C1 segment of cervical spinal cord (tissue), 14 donors: Measurements from ENCODE around the gene KRTCAP2.
"Not testable (repeated sequence)": the region's sequence is repeated elsewhere in the genome, so short reads cannot be mapped to it uniquely, and the experiment has no call there.

Source experiments
- DNase-seq, 14 donors: peaks; one replicate each; lab custom pipeline; 2025; lab: John Stamatoyannopoulos, UW

KRTCAP2 gene

DNA sequence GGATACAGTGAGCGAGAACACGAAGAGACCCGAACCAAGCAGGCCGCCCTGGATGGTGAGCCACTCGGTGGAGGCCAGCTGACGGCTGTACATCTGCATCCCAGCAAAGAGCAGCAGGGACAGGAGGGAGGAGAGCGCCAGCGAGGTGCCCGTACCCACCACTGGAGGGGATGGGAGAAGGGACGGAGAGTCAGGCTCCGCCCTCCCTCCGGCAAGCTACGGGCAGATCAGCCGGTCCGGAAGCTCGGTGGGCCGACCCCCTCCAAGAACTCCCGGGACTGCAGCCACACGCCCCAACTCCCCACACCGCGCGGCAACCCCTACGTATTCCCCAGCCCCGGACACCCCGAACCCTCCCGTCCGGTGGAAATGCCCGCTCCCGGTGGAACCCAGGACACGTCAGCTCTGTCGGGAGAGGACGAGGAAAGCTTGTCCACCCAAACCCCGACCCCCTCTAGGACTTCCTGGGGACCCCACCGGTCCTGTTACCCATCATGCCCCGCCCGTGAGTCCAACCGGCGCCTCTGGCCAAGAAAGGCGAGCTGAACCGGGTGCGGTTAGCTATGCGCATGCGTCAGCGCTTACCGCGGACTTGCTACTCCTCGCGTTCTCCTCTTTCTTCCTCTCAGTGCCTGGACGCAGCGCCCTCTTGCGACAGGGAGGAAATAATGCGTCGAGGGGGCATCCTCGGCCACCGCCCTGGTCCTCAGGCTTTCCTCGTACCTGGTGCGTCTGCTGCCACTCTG is at the start of gene KRTCAP2:
TSS of gene KRTCAP2 (minus strand) at position 573 of the 746 bp plus-strand sequence. CDS start at position 493, 80 bp downstream.
- DNase-seq, result peak in 13 of 14 donors; percentile 58 to 93 (median 88)

DNA sequence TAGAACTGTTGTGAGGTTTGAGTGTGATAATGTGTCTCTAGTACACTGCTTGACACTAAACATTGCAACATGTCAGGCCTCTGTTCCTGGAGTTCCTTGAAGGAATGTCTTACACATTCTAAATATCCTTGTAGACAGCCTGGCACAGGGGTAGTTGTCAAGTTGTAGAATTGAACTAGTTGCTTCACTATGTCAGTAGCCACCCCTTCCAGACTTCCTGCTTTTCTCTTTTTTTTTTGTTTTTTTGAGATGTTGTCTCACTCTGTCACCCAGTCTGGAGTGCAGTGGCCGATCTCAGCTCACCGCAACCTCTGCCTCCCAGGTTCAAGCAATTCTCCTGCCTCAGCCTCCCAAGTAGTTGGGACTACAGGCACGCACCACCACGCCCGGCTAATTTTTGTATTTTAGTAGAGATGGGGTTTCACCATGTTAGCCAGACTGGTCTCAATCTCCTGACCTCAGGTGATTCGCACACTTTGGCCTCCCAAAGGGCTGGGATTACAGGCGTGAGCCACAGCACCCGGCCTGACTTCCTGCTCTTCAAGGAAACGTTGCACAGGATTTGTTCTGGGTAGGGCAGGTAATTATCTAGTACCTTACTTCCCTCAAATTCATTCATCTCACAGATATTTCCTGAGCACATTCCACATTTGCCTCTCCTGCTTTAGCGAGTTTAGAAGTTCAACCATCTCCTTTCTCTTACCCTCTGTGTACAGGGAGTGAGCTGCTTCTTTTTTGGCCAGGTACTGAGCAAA is 47.3 kb upstream of the KRTCAP2 start:
- not testable (repeated sequence) for DNase-seq

DNA sequence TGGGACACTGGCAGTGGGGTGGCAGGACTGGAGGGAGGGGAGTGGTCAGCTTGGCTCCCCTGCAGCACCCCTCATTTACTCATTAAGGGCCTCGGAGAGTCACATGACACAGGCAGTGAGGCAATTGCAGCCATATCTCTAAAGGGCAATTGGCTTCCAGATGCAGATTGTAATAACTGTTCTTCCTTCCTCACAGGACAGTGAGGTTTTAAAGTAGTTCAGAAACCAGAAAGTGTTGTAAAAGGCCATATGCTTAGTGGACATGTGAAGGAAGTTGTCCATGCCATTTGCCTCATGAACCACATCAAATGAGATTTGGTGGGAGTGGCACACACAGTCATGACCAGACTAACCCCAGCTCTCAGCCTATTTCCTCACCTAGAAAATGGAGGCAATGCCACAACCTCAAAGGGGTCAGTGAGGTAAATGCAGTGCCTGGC is 46.5 kb upstream of the KRTCAP2 start:
- DNase-seq, result peak in 10 of 14 donors; percentile 3 to 61 (median 36)

DNA sequence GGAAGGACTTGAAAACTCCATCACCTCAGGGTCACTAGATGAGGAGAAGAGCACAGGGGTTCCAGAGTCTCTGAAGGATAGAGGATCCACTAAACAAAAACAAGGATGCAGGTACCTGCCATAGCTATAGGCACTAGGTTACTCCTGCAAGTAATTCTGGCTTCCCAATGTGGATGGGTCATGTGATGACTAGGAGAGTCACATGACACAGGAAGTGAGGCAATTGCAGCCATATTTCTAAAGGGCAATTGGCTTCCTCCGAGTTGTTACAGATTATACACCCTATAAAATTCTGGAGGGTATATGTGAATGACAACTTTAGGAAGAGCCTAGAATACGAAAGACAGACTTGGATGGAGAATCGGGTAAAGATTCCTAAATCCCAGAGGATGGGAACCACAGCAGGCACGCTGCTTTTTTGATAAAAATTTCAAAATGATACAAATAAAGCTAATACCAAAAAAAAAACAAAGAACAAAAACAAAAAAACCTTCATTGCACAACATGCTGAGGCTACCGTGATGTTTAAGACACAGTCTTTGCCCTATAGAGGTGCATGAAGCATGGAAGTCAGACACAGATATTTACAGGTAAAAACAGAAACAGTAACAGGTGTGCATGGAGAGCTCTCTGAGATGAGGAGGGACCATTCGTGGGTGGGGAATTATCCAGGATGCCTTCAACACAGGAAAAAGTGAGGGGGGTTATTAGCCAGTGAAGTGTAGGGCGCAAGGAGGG is 45.9 kb upstream of the KRTCAP2 start:
- peak in 8 of 14 donors; percentile 34 to 84 (median 46) for DNase-seq

DNA sequence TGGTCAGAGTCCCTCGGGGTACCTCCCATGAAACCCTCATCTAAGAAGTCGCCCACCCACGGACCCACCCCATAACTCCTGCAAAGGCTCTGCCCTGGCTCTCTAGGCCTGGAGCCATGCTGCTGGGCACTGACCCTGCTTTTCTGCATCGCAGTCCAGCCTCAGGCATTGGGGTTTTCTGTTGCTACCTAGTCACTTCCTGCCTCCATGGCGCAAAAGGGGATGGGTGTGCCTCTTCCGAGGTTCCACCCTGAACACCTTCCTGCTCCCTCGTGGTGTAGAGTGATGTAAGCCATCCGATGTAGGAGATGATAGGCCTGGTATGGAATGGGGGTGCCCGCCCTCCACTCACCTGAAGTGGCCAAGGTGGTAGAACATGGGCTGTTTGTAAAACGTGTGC is 41.6 kb upstream of the KRTCAP2 start:
- DNase-seq, result not testable (repeated sequence)

DNA sequence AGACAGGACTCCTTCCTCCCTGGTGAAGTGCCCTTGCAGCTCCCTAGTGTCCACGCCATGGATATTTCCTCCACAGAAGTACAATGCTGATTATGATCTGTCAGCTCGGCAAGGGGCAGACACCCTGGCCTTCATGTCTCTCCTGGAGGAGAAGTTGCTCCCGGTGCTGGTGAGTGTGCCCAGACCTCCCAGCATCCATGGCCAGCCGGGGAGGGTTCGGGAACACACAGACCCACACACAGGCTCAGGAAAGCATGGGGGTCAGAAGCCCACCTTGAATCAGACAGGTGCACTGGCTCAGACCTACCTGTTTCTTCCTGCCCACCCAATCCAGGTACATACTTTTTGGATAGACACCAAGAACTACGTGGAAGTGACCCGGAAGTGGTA is 38.9 kb upstream of the KRTCAP2 start:
- not testable (repeated sequence) for DNase-seq

DNA sequence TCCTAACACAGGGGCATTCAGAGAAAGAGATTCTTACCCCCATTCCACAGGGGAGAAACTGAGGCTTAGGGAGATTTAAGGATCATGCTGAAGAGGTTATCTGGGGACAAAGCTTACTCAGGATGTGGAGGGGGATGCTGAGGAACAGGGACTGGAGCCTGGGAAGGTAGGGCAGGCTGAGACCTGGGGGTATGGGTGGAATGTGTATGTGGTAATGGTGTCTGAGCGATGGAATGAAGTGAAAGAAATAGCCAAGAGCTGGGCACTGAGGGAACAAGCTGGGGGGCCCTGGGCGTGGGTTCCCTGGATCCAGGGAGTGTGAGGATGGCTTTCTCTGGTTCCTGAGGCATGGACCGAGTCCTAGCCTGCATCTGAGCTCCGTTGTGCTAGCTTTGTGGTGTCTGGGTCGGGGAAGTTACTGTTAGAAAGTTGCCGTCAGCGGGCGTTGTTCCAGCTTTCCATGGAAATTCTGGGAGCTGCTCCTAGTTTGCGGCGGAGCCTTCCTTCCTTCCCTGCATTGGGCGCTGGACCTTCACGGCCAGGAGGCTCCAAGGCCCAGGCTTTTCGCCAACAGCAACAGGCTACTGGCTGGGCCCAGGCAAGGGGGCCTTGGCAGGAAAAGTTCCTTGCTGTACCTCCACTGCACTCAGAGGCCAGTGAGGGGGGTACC is 38.4 kb upstream of the KRTCAP2 start:
- peak in 1 of 14 donors; percentile 29 for DNase-seq

DNA sequence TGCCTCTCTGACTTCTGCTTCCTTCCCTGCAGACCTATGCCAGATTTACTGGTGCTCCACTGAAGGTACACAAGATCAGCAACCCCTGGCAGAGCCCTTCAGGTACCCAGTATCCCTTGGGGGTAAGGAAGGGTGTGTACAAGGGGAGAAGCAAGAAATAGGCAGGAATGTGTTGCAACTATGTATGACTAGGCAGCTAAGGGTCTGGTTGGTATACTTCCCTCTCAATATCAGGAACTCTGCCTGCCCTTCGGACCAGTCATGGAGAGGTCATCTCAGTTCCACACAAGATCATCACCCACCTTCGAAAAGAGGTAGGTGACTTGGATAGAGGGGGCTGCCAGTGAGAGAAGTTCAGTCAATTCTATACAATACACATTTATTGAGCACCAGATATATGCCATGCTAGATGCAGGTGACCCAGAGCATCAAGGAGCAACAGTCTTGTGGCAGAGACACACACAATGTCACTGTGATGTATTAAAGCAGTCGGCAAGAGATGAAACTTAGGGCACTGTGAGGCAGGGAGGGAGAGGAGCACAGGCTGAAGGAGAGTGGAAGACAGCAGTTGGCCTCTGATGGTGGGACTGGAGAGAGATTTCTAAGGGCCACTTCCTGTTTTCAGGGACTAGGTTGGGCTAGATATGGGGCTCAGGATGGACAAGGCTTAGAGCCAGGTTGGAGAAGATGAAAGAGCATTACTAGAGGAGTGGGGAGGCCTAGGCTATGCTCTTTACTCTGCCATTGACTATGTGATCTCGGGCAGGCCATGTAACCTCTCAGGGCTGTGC is 37.4 kb upstream of the KRTCAP2 start:
- no peak for DNase-seq

DNA sequence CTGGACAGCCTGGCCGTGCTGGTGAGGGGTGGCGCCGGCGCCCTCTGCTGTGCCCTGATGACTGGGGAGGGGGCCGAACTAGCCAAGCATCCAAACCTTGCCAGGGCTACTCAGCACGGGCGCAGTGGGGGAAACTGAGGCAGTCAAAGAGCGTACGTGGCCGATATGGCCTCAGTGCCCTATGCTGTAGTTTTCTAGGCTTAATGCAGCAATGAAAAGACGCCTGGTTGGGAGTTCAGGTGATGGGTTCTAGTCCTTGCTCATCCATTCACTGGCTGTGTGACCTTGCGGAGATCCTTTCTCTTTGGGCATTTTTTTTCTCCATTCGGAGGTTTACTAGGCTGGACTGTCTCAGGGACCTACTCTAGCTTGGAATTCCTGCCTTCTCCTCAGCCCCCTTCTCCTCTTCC is 36.2 kb upstream of the KRTCAP2 start:
- no peak for DNase-seq

DNA sequence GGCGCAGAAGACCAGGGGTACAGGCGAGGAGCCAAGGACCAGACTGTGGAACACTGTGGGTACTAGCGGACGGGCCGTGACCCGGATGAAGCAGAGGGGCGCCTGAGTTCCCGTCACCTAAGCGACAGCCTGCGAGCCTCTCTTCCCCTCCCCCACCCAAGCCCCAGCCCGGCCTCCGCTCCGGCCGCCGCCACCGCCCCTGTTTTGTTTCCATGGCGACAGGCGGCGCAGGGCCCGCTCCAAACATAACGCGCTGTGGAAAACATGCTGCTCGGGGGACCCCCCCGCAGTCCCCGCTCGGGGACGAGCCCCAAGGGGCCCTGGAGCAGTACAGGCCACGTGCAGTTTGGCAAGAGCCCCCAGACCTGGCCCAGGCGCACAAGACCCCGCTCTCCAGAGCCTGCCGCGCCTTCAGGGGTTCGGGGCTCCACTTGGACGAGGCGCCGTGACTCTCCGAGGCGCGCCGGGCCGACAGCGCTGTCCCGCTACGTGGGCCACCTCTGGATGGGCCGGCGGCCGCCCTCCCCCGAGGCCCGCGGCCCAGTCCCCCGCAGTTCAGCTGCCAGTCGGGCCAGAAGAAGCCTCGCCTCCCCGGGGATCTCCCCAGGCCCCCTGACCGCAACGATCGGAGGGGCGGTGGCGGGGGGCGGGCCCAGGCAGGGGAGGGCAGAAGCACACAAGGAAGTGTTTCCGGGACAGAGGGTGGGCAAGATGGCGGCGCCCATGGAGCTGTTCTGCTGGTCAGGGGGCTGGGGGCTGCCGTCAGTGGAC is 35.6 kb upstream of the KRTCAP2 start, which contains the start of gene MTX1:
TSS of gene MTX1 (plus strand) at position 155 of the 771 bp plus-strand sequence. CDS start at position 265, 110 bp downstream.
- peak in 13 of 14 donors; percentile 35 to 90 (median 79) for DNase-seq

DNA sequence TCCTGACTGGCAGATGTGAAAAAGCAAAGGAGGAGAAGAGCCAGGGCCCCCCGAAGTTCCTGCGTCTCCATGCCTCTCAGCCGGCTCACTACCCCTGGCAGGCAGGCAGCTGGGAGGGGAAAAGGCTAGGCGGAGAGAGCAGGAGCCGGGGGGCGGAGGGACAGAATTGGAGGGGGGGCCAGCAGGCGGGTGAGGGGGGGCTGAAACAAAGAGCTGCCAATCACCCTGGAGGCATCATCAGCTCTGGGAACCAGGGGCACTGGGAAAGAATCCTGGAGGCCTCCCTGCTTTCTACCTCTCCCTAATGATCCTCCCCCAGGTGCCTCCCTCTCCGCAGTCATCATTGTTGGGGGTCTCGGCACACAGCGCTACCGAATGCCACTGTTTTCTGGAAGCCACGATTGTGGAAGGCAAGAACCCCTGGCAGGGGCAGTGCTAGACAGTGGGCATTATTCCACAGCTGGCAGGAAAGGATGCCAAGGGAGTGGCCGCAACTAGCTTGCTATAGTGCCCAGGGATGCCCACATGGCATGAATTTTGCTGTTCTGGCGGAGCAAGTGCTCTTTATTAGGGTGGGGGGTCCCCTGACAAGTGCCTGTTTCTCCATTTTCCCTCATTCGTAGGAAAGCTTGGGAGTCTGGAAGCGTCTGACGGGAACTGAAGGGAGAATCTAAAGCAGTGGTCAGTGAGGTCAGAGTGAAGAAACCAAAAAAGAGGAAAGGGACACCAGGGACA is 34.9 kb upstream of the KRTCAP2 start, which contains the start of gene THBS3:
TSS of gene THBS3 (minus strand) at position 92 of the 735 bp plus-strand sequence. CDS start at position 71, 21 bp downstream.
- peak in 11 of 14 donors; percentile 22 to 79 (median 68) for DNase-seq

DNA sequence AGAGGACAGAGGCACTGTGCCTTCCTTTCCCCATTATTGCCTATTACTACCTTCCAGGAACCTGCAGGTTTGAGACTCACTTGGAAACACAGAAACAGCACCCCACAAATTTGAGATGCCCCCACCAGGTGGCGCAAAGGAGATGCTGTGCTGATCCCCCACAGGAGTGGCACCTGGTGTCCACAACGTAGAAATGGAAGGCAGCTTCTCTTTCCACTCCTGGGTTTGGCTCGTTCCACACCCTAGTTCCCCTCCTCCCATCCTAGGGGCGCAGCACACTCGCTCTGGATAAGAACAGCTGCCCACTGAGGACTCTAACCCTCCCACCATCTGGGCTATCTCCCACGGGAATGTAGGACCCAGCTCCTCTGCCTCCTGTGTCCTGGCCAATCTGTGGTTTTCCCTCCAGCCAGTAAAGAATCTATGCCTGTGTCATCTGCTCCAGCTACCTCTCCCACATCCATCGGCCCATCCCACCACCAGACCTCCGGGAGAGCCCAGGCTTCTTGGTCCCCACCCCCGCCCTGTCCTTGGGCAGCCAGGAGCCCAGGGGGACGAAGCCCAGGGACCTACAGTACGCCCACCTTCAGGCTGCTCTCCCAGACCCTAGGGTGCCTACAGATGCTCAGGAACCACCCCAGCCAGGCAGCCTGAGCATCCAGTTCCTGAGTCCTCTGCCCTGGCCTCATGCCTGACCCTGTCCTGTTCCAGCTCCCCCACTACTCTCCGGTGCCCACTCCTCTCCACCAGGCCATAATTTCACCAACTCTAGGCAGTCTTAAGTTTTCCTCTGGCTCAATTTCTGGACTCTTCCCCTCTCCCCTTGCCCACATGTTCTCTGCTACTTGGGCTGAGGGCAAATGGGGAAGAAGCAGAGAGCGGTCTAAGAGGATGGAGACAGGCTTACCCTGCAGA is 34.0 kb upstream of the KRTCAP2 start:
- DNase-seq, result peak in 11 of 14 donors; percentile 32 to 73 (median 52)

DNA sequence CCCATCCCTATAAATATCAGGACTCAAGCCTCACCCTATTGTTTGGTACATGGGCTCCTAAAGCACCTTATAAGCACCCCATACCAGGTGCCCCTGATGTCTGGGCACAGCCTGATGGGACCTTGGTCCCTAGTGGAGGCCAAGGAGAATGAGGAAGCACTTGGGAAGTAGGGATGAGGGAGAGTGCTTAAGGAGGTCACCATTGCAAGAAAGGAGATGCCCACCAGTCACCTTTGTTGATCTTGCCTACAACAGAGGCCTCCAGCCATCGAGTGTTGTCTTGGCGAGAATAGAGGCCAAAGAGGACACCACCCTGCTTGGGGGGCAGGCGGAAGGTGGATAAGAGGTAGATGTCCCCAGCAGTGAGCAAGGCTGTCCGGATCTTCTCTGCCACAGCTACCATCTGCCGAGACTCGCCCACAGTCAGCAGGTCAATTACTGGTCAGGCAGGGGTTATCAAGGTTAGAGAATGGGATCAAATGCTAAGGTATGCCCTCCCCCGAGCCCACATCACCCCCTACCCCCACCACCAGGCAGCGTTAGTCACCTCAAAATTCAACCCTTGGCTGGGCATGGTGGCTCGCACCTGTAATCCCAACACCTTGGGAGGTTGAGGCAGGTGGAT is 33.0 kb upstream of the KRTCAP2 start:
- no peak for DNase-seq

DNA sequence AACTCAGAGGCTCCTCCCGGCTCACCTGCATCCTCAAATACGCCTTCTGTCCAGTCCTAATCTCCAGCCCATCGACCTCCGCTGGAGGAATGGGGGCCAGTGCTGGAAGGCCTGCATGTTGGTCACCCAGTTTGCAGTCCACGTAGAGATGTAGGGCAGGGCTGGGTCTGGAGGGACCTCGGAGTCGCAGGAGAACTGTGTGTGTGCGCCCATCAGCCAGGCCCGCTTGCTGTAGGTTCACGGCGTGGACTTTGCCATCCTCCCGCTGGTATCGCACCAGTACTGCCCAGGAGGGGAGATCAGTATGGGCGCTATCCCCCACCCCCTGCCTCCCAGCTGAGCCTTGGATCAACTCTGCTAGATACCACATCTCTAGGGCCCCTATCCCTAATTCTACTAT is 31.9 kb upstream of the KRTCAP2 start:
- no peak for DNase-seq

DNA sequence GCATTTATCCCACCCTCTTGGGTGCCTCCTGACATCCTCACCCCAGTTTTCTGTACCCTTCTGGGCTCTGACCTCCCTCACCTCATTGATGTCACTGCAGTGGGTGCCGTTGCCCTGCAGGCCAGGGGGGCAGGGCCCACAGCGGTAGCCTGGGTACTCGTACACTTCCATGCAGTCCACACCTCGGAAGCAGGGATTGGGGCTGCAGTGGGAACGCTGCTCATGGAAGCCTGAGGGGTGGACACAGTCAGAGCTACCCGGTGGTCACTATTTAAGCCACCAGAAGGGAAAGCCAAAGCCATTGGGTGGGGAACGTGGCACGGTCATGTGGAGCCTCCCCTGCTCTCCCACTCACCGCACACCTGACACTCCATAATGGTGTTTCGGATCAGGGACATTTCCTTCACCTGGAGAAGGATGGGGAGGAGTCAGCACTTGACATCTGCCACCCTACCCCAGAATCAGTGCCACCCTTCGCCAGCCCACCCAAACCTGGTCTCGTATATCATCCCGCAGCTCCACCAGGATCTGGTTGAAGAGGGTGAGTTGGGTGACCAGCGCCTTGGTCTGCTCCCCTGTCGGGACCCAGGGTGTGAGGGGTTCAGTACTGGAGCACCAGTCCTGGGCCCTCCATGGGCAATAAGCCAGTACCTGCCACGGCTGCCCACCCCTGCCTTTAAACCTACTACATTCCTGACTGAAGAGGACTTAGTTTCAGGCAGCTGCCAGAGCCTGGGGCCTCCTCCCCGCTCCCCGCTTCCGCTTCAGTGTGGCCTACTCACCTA is 29.8 kb upstream of the KRTCAP2 start:
- DNase-seq, result no peak

DNA sequence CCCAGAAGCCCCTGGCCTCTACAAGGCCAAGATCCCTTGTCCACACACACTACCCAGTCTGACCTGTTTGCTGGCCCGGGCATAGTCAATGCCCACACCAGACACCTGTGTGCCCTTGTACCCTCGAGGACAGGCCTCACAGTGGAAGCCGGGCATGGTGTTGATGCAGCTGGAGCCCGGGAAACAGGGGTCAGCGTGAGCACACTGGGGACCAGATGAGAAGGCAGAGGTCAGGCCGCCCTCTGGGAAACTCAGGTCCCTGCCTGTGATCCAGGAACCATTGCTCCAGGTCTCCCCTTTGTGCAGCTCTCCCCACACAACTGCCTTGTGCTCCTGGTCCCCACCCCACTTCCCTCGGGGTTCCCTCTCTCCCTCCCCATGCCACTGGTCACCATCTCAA is 29.1 kb upstream of the KRTCAP2 start:
- no peak for DNase-seq
